GM12875 (cell line): Measurements from ENCODE around the gene CABLES1.
"Not testable (repeated sequence)": the region's sequence is repeated elsewhere in the genome, so short reads cannot be mapped to it uniquely, and the experiment has no call there.

Experiments used
- H3K4me3 ChIP-seq: one replicate; pipeline ENCODE4 v1.5.1; 2011; ENCODE audit warnings: low read depth, low read length, control low read depth
- TF ChIP-seq, protein P1 (sequence below): IDR thresholded peaks from 2 replicates; pipeline ENCODE4 v1.5.1; 2011; ENCODE audit warnings: low read depth, mild to moderate bottlenecking, control low read depth, inconsistent platforms, low read length, moderate library complexity, borderline replicate concordance; ENCODE audit not compliant: insufficient read depth

CABLES1 gene

GRCh38 chr18:23281626-23282436, 146.5 kb downstream of the CABLES1 start:
- no peak overlapping the region for H3K4me3 ChIP-seq
- TF ChIP-seq, protein P1, sequence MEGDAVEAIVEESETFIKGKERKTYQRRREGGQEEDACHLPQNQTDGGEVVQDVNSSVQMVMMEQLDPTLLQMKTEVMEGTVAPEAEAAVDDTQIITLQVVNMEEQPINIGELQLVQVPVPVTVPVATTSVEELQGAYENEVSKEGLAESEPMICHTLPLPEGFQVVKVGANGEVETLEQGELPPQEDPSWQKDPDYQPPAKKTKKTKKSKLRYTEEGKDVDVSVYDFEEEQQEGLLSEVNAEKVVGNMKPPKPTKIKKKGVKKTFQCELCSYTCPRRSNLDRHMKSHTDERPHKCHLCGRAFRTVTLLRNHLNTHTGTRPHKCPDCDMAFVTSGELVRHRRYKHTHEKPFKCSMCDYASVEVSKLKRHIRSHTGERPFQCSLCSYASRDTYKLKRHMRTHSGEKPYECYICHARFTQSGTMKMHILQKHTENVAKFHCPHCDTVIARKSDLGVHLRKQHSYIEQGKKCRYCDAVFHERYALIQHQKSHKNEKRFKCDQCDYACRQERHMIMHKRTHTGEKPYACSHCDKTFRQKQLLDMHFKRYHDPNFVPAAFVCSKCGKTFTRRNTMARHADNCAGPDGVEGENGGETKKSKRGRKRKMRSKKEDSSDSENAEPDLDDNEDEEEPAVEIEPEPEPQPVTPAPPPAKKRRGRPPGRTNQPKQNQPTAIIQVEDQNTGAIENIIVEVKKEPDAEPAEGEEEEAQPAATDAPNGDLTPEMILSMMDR: no peak

DNA sequence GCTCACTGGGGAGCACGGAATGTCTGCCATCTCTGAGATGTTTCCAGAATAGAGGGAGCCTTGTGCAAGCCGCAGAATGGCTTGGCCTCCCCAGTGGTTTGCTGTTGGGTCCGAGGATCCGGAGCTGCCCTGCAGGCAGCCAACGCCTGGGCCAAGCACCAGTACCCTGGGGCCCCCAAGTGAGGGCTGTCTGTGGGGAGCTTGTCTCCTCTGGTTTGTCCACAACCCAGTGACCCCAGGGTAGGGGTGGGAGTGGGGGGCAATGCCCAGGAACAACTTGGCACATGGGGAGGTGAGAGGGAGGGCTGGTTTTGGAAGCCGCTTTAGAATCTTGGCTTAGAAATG, 147.1 kb downstream of the CABLES1 start:
- no peak overlapping the region for H3K4me3 ChIP-seq

GRCh38 chr18:23283916-23284430, 148.7 kb downstream of the CABLES1 start:
- TF ChIP-seq, protein P1: no peak
- no peak overlapping the region for H3K4me3 ChIP-seq

More for the DNA sequence above, 147.1 kb downstream of the CABLES1 start:
- TF ChIP-seq, protein P1: no peak

- TF ChIP-seq, protein P1: no peak
- H3K4me3 ChIP-seq: no peak overlapping the region
Observed at GRCh38 chr18:23284629-23285028, 149.3 kb downstream of the CABLES1 start.

DNA sequence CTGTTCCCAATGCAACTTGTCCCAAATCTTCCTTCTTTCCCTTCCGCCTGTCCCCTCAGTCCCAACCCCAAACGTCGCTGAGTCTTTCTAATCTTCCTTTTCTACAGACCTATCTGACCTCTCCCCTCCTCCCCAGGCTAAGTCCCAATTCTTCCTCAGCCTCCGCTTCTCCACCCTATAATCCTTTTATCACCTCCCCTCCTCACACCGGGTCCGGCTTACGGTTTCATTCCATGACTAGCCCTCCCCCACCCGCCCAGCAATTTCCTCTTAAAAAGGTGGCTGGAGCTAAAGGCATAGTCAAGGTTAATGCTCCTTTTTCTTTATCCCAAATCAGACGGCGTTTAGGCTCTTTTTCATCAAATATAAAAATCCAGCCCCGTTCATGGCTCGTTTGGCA, 150.3 kb downstream of the CABLES1 start:
- H3K4me3 ChIP-seq: not testable (repeated sequence)

DNA sequence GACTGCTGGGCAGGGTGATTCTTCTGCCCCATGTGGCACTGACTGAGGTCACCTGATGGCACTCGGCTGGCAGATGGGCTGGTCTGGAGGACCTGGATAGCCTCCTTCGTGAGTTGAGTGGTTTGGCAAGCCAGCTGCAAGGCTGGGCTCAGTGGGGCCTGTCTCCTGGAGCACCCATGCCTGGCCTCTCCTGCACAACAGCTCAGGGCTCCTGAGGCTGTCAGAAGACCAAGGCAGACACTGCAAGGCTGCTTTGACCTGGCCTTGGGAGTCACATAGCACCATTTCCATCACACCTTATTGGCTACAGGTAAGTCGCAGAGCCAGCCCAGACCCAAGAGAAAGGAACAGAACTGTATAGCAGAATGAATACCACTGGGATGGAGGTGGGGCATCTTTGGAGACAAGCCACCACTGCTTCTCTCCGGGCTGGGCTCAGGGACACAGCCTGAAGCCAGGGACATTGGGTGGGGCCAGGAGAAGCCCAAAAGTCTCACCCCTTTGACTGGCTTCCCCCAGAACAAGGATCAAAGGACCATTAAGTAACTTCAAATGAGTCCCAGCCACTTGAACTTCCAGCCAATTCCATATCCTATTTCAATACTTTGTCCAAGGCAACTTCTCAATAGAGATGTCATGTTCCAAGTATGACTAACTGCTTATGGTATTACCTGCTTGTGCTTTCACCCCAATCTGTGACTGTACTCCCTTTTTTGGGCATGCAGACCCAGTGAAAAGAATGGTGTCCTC, 156.3 kb downstream of the CABLES1 start:
- H3K4me3 ChIP-seq: no peak overlapping the region
- TF ChIP-seq, protein P1: no peak

GRCh38 chr18:23300231-23300805, 165.0 kb downstream of the CABLES1 start:
- TF ChIP-seq, protein P1: no peak
- H3K4me3 ChIP-seq: no peak overlapping the region
